Medulla oblongata (tissue), 1 donor: ENCODE results near the gene EFCAB6.

Source experiments
- DNase-seq: peaks from one replicate; pipeline ENCODE4 v3.0.0-alpha.2; 2015; ENCODE audit errors: extremely low spot score

EFCAB6 gene

GRCh38 chr22:43812890-43813289 is 785 bp upstream of the EFCAB6 start:
- DNase-seq, result no peak

GRCh38 chr22:43811777-43812148 is 342 bp downstream of the EFCAB6 start:
- DNase-seq, result no peak

- DNase-seq, result no peak
Measured at GRCh38 chr22:43802897-43803495, 9.1 kb downstream of the EFCAB6 start.

- no peak for DNase-seq
Measured at GRCh38 chr22:43800970-43801369, 11.1 kb downstream of the EFCAB6 start.

- DNase-seq, result no peak
Measured at GRCh38 chr22:43798492-43798891, 13.6 kb downstream of the EFCAB6 start.

- peak; percentile 64 for DNase-seq
Measured at GRCh38 chr22:43796567-43796966, 15.5 kb downstream of the EFCAB6 start.

- no peak for DNase-seq
Measured at GRCh38 chr22:43795320-43795719, 16.8 kb downstream of the EFCAB6 start.

- no peak for DNase-seq
Measured at GRCh38 chr22:43792905-43793304, 19.2 kb downstream of the EFCAB6 start.

- DNase-seq, result no peak
Measured at GRCh38 chr22:43789452-43789851, 22.7 kb downstream of the EFCAB6 start.

GRCh38 chr22:43783777-43784176 is 28.3 kb downstream of the EFCAB6 start:
- no peak for DNase-seq

- DNase-seq, result no peak
Measured at GRCh38 chr22:43782448-43782847, 29.7 kb downstream of the EFCAB6 start.

GRCh38 chr22:43777286-43777685 is 34.8 kb downstream of the EFCAB6 start:
- peak; percentile 2 for DNase-seq

GRCh38 chr22:43776081-43776670 is 35.9 kb downstream of the EFCAB6 start:
- DNase-seq, result no peak

GRCh38 chr22:43774318-43774915 is 37.7 kb downstream of the EFCAB6 start:
- DNase-seq, result no peak

GRCh38 chr22:43772831-43773230 is 39.3 kb downstream of the EFCAB6 start:
- no peak for DNase-seq

- no peak for DNase-seq
Measured at GRCh38 chr22:43755452-43755851, 56.7 kb downstream of the EFCAB6 start.

GRCh38 chr22:43755011-43755410 is 57.1 kb downstream of the EFCAB6 start:
- no peak for DNase-seq

GRCh38 chr22:43754176-43754575 is 57.9 kb downstream of the EFCAB6 start:
- no peak for DNase-seq

- no peak for DNase-seq
Measured at GRCh38 chr22:43753688-43754087, 58.4 kb downstream of the EFCAB6 start.

GRCh38 chr22:43750751-43751150 is 61.4 kb downstream of the EFCAB6 start:
- DNase-seq, result no peak

- DNase-seq, result no peak
Measured at GRCh38 chr22:43749473-43749872, 62.6 kb downstream of the EFCAB6 start.

- no peak for DNase-seq
Measured at GRCh38 chr22:43747877-43748276, 64.2 kb downstream of the EFCAB6 start.

GRCh38 chr22:43747058-43747457 is 65.0 kb downstream of the EFCAB6 start:
- DNase-seq, result no peak
